Pancreas (tissue), 10 donors: ENCODE data around the gene CA5A. TPM values are rescaled to one million over a fixed set of nuclear protein-coding genes. Genes with fewer than 3 reads are reported as not detected.
"Not testable (repeated sequence)": the region's sequence is repeated elsewhere in the genome, so short reads cannot be mapped to it uniquely, and the experiment has no call there.

Experiments
- ATAC-seq, 4 donors: fragments of 200-7000 bp; cut with Tn5 transposase; one replicate each; pipeline versions ENCODE4 v1.8.0 to v1.9.1; 2020; ENCODE audit warnings: mild to moderate bottlenecking in 4 of 4, moderate library complexity in 4 of 4
- DNase-seq, 6 donors: peaks; one replicate each; pipeline ENCODE4 v3.0.0-alpha.2; 2020
- FAIRE-seq: peaks from 2 replicates; lab custom pipeline; 2012; peaks lifted over from hg19 to GRCh38; lab: Jason Lieb, UNC
- H3K27ac ChIP-seq, 4 donors: fragments of 200-600 bp; sonication (generic); 1 replicate in 3 of 4; 2 replicates in 1 of 4; pipeline versions ENCODE4 v1.5.0 to v1.8.0; 2020
- H3K27me3 ChIP-seq, 4 donors: fragments of 200-600 bp; one replicate each; pipeline ENCODE4 v1.8.0; 2021
- H3K36me3 ChIP-seq, 3 donors: fragments of 200-600 bp; sonication (generic) in 1 of 3; one replicate each; pipeline versions ENCODE4 v1.5.0 to v1.8.0; 2020 to 2021
- H3K4me1 ChIP-seq, 3 donors: fragments of 200-600 bp; one replicate each; pipeline ENCODE4 v1.8.0; 2021
- H3K4me3 ChIP-seq, 4 donors: fragments of 200-600 bp; sonication (generic) in 2 of 4; one replicate each; pipeline versions ENCODE4 v1.5.0 to v1.8.0; 2020 to 2021
- H3K9me3 ChIP-seq, 4 donors: fragments of 200-600 bp; one replicate each; pipeline ENCODE4 v1.8.0; 2021
- CTCF ChIP-seq, 4 donors: fragments of 200-600 bp; sonication (generic) in 3 of 4; IDR thresholded peaks; one replicate each; pipeline versions ENCODE4 v1.5.0 to v1.8.0; 2021; ENCODE audit warnings: antibody characterized with exemption in 4 of 4
- WGBS, 2 donors: extraction: QIAGEN DNeasy Blood & Tissue Kit; methylation state at CpG; one replicate each; pipeline ENCODE4 v1.1.7; 2013; 5-methylcytosine and 5-hydroxymethylcytosine counted together
- intact Hi-C, 3 donors: fragments of 100-400 bp; cut with DNase I; formaldehyde crosslinking; loops; one replicate each; pipeline versions ENCODE4 v1.11.1 to v1.14.2; 2022
- polyA plus RNA-seq, 2 donors: library from polyadenylated mRNA; stranded (reverse); fragments of 200-250 nt; gene quantifications; one replicate each; pipeline ENCODE4 v1.2.3, GENCODE V29; 2013
- total RNA-seq, 6 donors: library from RNA; stranded (reverse); fragmentation: NEBNext Ultra II Directional in 4 of 6; extraction: Animal tissue kit (Norgen Biotek cat#: 25700) in 4 of 6; gene quantifications; one replicate each; pipeline versions ENCODE4 v1.2.1 to v1.2.4, GENCODE V29; 2021 to 2023
- donor health status: healthy with polysubstance abuse.
- donor health status: DM: no; HTN: no; CAD: no; lungs with moderate emphysema.
- donor health status: DM: no; HTN: no; CAD: no.
- donor health status: control.
- donor health status: control.
- donor health status: Bipolar disorder and iron deficiency.
- donor health status: DM: yes; HTN: yes; CAD: no.
- donor health status: DM: no; HTN: no; CAD: no.
- donor health status: DM: no; HTN: no; CAD: no.
- donor health status: DM: yes; HTN: yes; CAD: no.

CA5A gene
- total and polyA plus RNA-seq, 8 donors, result under 0.01 TPM; not detected in 6

- Histone ChIP-seq H3K36me3 (no peaks in the 10 kb centered on the region), H3K4me3 (no peak overlapping the region), H3K27me3 (no peaks in the 10 kb centered on the region), H3K4me1 (peaks cover 8 to 20% (median 12%) of the 10 kb centered on the region in 3 donors), H3K27ac (no peak overlapping the region), H3K9me3 (no peaks in the 10 kb centered on the region)
- ATAC-seq (no peak), FAIRE-seq (no peak), DNase-seq (no peak)
- 50% methylated on average over 15 of the region's 15 CpGs for WGBS, 2 donors
- intact Hi-C loops, result no loop called here
- no peak for TF ChIP-seq CTCF (IDR thresholded peaks at IDR 0.05)
Observed at GRCh38 chr16:87864331-87864989, 71.9 kb downstream of the CA5A start.

- ATAC-seq (peak; percentile 30 to 72 (median 67)), DNase-seq (peak in 1 of 6 donors; percentile 48)
- H3K9me3 ChIP-seq, H3K27ac ChIP-seq, H3K4me3 ChIP-seq, H3K27me3 ChIP-seq, H3K36me3 ChIP-seq, intact Hi-C loops, FAIRE-seq: not testable (repeated sequence)
- H3K4me1 ChIP-seq, result peaks cover 8 to 20% (median 12%) of the 10 kb centered on the region in 3 donors
- 47 to 57% methylated on average over 9 of the region's 9 CpGs for WGBS, 2 donors
Observed at GRCh38 chr16:87863327-87863635, 73.0 kb downstream of the CA5A start.

GRCh38 chr16:87862597-87863326 lies 73.6 kb downstream of the CA5A start:
- DNase-seq, result peak in 2 of 6 donors; percentile 32 to 61
- H3K9me3 ChIP-seq, H3K36me3 ChIP-seq, FAIRE-seq, H3K27ac ChIP-seq, intact Hi-C loops, H3K27me3 ChIP-seq, H3K4me3 ChIP-seq: not testable (repeated sequence)
- 64 to 65% methylated on average over 26 of the region's 26 CpGs for WGBS, 2 donors
- peak; percentile 9 to 45 (median 19) for ATAC-seq
- peaks cover 8 to 20% (median 12%) of the 10 kb centered on the region in 3 donors for H3K4me1 ChIP-seq

- H3K9me3 ChIP-seq, H3K27ac ChIP-seq, DNase-seq, FAIRE-seq, H3K36me3 ChIP-seq, H3K27me3 ChIP-seq, intact Hi-C loops, ATAC-seq, H3K4me3 ChIP-seq: not testable (repeated sequence)
- WGBS, 2 donors, result 77 to 83% methylated on average over 18 of the region's 18 CpGs
- peaks cover 8 to 20% (median 12%) of the 10 kb centered on the region in 3 donors for H3K4me1 ChIP-seq
Observed at GRCh38 chr16:87861300-87862099, 74.8 kb downstream of the CA5A start.

- no peaks in the 10 kb centered on the region for H3K27me3 ChIP-seq
- intact Hi-C loops, result no loop called here
- no peak for TF ChIP-seq CTCF (IDR thresholded peaks at IDR 0.05)
- no peaks in the 10 kb centered on the region for H3K36me3 ChIP-seq
- H3K9me3 ChIP-seq, result no peaks in the 10 kb centered on the region
- ATAC-seq (peak in 1 of 4 donors; percentile 16), FAIRE-seq (no peak), DNase-seq (peak in 1 of 6 donors; percentile 58)
- H3K27ac ChIP-seq, result no peak overlapping the region
- no peak overlapping the region for H3K4me3 ChIP-seq
- 85 to 91% methylated on average over 25 to 26 of the region's 26 CpGs for WGBS, 2 donors
- H3K4me1 ChIP-seq, result peaks cover 8 to 20% (median 15%) of the 10 kb centered on the region in 3 donors
Observed at GRCh38 chr16:87860553-87861299, 75.6 kb downstream of the CA5A start.

GRCh38 chr16:87858151-87858993 lies 78.0 kb downstream of the CA5A start:
- H3K4me3 ChIP-seq, ATAC-seq, FAIRE-seq, H3K27me3 ChIP-seq, H3K36me3 ChIP-seq, intact Hi-C loops, H3K27ac ChIP-seq, H3K9me3 ChIP-seq: not testable (repeated sequence)
- WGBS, 2 donors, result 80 to 82% methylated on average over 26 to 27 of the region's 27 CpGs
- peak in 3 of 6 donors; percentile 14 to 71 (median 52) for DNase-seq
- H3K4me1 ChIP-seq, result peaks cover 13 to 15% (median 15%) of the 10 kb centered on the region in 3 donors
